PC-9 (cell line): ENCODE data around the gene FOXJ1.

Experiments used
- EZH2 ChIP-seq: fragments of 200-600 bp; sonication (generic); IDR thresholded peaks from 2 replicates; pipeline ENCODE4 v1.8.0; 2017; ENCODE audit warnings: antibody characterized with exemption, low read depth
- TF ChIP-seq, protein P1 (sequence below): fragments of 200-600 bp; sonication (generic); conservative IDR thresholded peaks from 2 replicates; pipeline ENCODE4 v1.6.1; 2017; ENCODE audit warnings: mixed run types, antibody characterized with exemption, mild to moderate bottlenecking, moderate library complexity

DNA sequence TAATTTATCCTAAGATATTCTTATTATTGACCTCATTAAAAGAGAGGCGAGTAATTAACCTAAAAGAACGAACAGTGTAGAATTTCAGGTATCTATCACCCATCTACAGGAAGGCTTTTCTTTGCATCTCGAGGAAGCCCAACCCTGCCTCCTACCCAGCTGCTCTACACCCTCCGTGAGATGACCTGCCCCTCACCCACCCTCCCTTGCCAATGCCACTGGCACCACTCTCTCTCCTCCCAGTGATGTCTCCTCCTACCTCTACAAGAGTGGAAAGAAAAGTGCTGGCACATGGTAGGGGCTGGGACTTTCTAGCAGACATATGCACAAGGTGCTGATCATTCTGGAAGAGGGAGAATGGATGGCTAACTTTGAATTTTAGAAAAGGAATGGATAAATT, 22.9 kb upstream of the FOXJ1 start:
- TF ChIP-seq, protein P1, sequence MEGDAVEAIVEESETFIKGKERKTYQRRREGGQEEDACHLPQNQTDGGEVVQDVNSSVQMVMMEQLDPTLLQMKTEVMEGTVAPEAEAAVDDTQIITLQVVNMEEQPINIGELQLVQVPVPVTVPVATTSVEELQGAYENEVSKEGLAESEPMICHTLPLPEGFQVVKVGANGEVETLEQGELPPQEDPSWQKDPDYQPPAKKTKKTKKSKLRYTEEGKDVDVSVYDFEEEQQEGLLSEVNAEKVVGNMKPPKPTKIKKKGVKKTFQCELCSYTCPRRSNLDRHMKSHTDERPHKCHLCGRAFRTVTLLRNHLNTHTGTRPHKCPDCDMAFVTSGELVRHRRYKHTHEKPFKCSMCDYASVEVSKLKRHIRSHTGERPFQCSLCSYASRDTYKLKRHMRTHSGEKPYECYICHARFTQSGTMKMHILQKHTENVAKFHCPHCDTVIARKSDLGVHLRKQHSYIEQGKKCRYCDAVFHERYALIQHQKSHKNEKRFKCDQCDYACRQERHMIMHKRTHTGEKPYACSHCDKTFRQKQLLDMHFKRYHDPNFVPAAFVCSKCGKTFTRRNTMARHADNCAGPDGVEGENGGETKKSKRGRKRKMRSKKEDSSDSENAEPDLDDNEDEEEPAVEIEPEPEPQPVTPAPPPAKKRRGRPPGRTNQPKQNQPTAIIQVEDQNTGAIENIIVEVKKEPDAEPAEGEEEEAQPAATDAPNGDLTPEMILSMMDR, result no peak
- TF ChIP-seq EZH2, result no peak
